ENCODE measurements around the gene EIF4EBP3. TPM values are rescaled to one million over a fixed set of nuclear protein-coding genes. Genes with fewer than 3 reads are reported as not detected.

Gene EIF4EBP3
- total and polyA plus RNA-seq, 9 of the 15 experiments (the other 6 are each of a cell fraction or from before 2014, with no cell fraction given) = 1.3 to 7.5 (median 3.8) TPM

GRCh38 chr5:140557136-140557805, 9.8 kb downstream of the EIF4EBP3 start, which contains the start of gene SRA1 (continued):
- TF ChIP-seq CREB3 (tag; conservative IDR thresholded peaks at IDR 0.05; ENCODE audit: low read depth) (0 out of 2 replicates have a peak, but pooled peaks have one; percentile 29), ZNF695 (CRISPR knock-in tag; IDR thresholded peaks at IDR 0.05) (peak; percentile 8; the same call in 1 of the 2 replicates), MITF (IDR thresholded peaks at IDR 0.05) (no peak), AFF4 (CRISPR knock-in tag; IDR thresholded peaks at IDR 0.05) (0 out of 2 replicates have a peak, but pooled peaks have one; percentile 38), MEF2D (tag; conservative IDR thresholded peaks at IDR 0.05; ENCODE audit: low read depth) (no peak), SRSF3 (IDR thresholded peaks at IDR 0.05; ENCODE audit: insufficient read depth, low read length) (no peak), SMARCA5 (IDR thresholded peaks at IDR 0.05) (no peak), RAD51 (IDR thresholded peaks at IDR 0.05; ENCODE audit: borderline replicate concordance, low read depth) (no peak), ZNF57 (CRISPR knock-in tag; IDR thresholded peaks at IDR 0.05) (no peak), FOXP4 (CRISPR knock-in tag; IDR thresholded peaks at IDR 0.05; ENCODE audit: borderline replicate concordance) (0 out of 2 replicates have a peak, but pooled peaks have one; percentile 51), CCNT2 (IDR thresholded peaks at IDR 0.05; ENCODE audit: borderline replicate concordance, extremely low read depth, insufficient read length, low read depth, low read length) (peak; percentile 84), BCLAF1 (IDR thresholded peaks at IDR 0.05; ENCODE audit: borderline replicate concordance in 1 of 2, control insufficient read depth in 1 of 2, low read depth in 2 of 2, low read length in 1 of 2) (no peak), KLF16 (IDR thresholded peaks at IDR 0.05) (no peak)
